ENCODE data around the gene FAM161B.

- TF ChIP-seq CTCF (IDR thresholded peaks at IDR 0.05) = no peak
- no peak for TF ChIP-seq POLR2A (IDR thresholded peaks at IDR 0.05)
Measured at GRCh38 chr14:73888971-73889370, 60.9 kb downstream of the FAM161B start.
